SU-DHL-6 (cell line): Measurements from ENCODE around the gene FHOD1.

Experiments
- CTCF ChIP-seq: fragments of 200-600 bp; sonication (generic); IDR thresholded peaks from one replicate; pipeline ENCODE4 v1.5.1; 2017; ENCODE audit warnings: antibody characterized with exemption, mild to moderate bottlenecking, low read length, moderate library complexity; ENCODE audit not compliant: insufficient read depth, poor library complexity, severe bottlenecking
- EZH2phosphoT487 ChIP-seq: fragments of 200-600 bp; sonication (generic), shearing (Covaris generic); conservative IDR thresholded peaks from 2 replicates; pipeline ENCODE4 v1.6.1; 2018; ENCODE audit warnings: mild to moderate bottlenecking, antibody characterized with exemption, low read length, moderate library complexity, mixed read lengths

- no peak for TF ChIP-seq CTCF
- TF ChIP-seq EZH2phosphoT487 = no peak
Observed at GRCh38 chr16:67192781-67193361, 54.4 kb downstream of the FHOD1 start.
